Peyer's patch (tissue), 4 donors: ENCODE measurements around the gene GALC. TPM values are rescaled to one million over a fixed set of nuclear protein-coding genes. Genes with fewer than 3 reads are reported as not detected.

Source experiments
- DNase-seq, 3 donors: peaks; one replicate each; pipeline ENCODE4 v3.0.0-alpha.2; 2017 to 2019
- H3K27ac ChIP-seq, 4 donors: fragments of 200-600 bp; sonication (generic); one replicate each; pipeline ENCODE4 v1.5.1; 2016 to 2019
- H3K27me3 ChIP-seq, 2 donors: fragments of 200-600 bp; sonication (generic); one replicate each; pipeline ENCODE4 v1.5.1; 2019
- H3K36me3 ChIP-seq, 3 donors: fragments of 200-600 bp; sonication (generic); one replicate each; pipeline ENCODE4 v1.5.1; 2016 to 2019
- H3K4me1 ChIP-seq, 4 donors: fragments of 200-600 bp; sonication (generic); one replicate each; pipeline ENCODE4 v1.5.1; 2016 to 2019
- H3K4me3 ChIP-seq, 4 donors: fragments of 200-600 bp; sonication (generic); 1 replicate in 3 of 4; 2 replicates in 1 of 4; pipeline ENCODE4 v1.5.1; 2016 to 2019; ENCODE audit warnings: mild to moderate bottlenecking in 1 of 4
- H3K9me3 ChIP-seq, 4 donors: fragments of 200-600 bp; sonication (generic); one replicate each; pipeline ENCODE4 v1.5.1; 2016 to 2019; ENCODE audit warnings: mild to moderate bottlenecking in 1 of 4
- CTCF ChIP-seq, 6 experiments: fragments of 450-650 bp in 4 of 6; fragments of 200-600 bp in 2 of 6; sonication (generic) in 1 of 6; IDR thresholded peaks; one replicate each; pipeline ENCODE4 v1.5.1; 2017 to 2019; ENCODE audit warnings: antibody characterized with exemption in 6 of 6, mild to moderate bottlenecking in 3 of 6, moderate library complexity in 1 of 6
- POLR2A ChIP-seq, 2 donors: fragments of 450-650 bp; IDR thresholded peaks; one replicate each; pipeline ENCODE4 v1.5.1; 2017; ENCODE audit warnings: antibody characterized with exemption in 2 of 2, mild to moderate bottlenecking in 2 of 2, moderate library complexity in 2 of 2
- total RNA-seq, 4 donors: library from RNA; depleted of rRNA; stranded (reverse); fragments of >200 nt; gene quantifications; one replicate each; pipeline ENCODE4 v1.1.0, GENCODE V29; 2016

The GALC gene
- total RNA-seq, 4 donors from 2014 or later, result 8.3 to 47.6 (median 42.3) TPM

GRCh38 chr14:87960013-87960787 is 32.8 kb downstream of the GALC start:
- Histone ChIP-seq H3K4me3 (no peak overlapping the region), H3K36me3 (peaks cover 0 to 7% (median 0%) of the 10 kb centered on the region in 3 donors), H3K4me1 (no peaks in the 10 kb centered on the region), H3K9me3 (no peaks in the 10 kb centered on the region), H3K27ac (no peak overlapping the region), H3K27me3 (no peaks in the 10 kb centered on the region)
- no peak for TF ChIP-seq CTCF (IDR thresholded peaks at IDR 0.05)
- no peak for TF ChIP-seq POLR2A (IDR thresholded peaks at IDR 0.05)
- DNase-seq, result peak in 1 of 3 donors; percentile 51

- H3K36me3 ChIP-seq, result peaks cover 0 to 6% (median 0%) of the 10 kb centered on the region in 3 donors
- H3K9me3 ChIP-seq, result no peaks in the 10 kb centered on the region
- H3K4me1 ChIP-seq, result peaks cover 0 to 7% (median 0%) of the 10 kb centered on the region in 4 donors
- no peak for DNase-seq
- no peak overlapping the region for H3K27ac ChIP-seq
- no peaks in the 10 kb centered on the region for H3K27me3 ChIP-seq
- H3K4me3 ChIP-seq, result no peak overlapping the region
- no peak for TF ChIP-seq POLR2A (IDR thresholded peaks at IDR 0.05)
- no peak for TF ChIP-seq CTCF (IDR thresholded peaks at IDR 0.05)
These were observed 37.5 kb downstream of the GALC start for GRCh38 chr14:87955501-87955900.

GRCh38 chr14:87952307-87953094 is 40.5 kb downstream of the GALC start:
- peaks cover 0 to 7% (median 0%) of the 10 kb centered on the region in 4 donors for H3K4me1 ChIP-seq
- H3K27ac ChIP-seq, result no peak overlapping the region
- H3K36me3 ChIP-seq, result peaks cover 0 to 11% (median 0%) of the 10 kb centered on the region in 3 donors
- no peak for DNase-seq
- H3K27me3 ChIP-seq, result no peaks in the 10 kb centered on the region
- H3K4me3 ChIP-seq, result no peak overlapping the region
- H3K9me3 ChIP-seq, result no peaks in the 10 kb centered on the region
- TF ChIP-seq POLR2A (IDR thresholded peaks at IDR 0.05), result no peak
- TF ChIP-seq CTCF (IDR thresholded peaks at IDR 0.05), result no peak

- H3K27me3 ChIP-seq, result no peaks in the 10 kb centered on the region
- H3K4me1 ChIP-seq, result no peaks in the 10 kb centered on the region
- TF ChIP-seq CTCF (IDR thresholded peaks at IDR 0.05) (peak; percentile 30 to 84 (median 76)), POLR2A (IDR thresholded peaks at IDR 0.05) (no peak)
- no peak for DNase-seq
- no peaks in the 10 kb centered on the region for H3K9me3 ChIP-seq
- no peak overlapping the region for H3K27ac ChIP-seq
- H3K36me3 ChIP-seq, result peaks cover 0 to 58% (median 0%) of the 10 kb centered on the region in 3 donors
- H3K4me3 ChIP-seq, result no peak overlapping the region
These were observed 47.9 kb downstream of the GALC start for GRCh38 chr14:87944987-87945604.

GRCh38 chr14:87940894-87941293 is 52.1 kb downstream of the GALC start:
- Histone ChIP-seq H3K9me3 (no peaks in the 10 kb centered on the region), H3K4me1 (no peaks in the 10 kb centered on the region), H3K4me3 (no peak overlapping the region), H3K27ac (no peak overlapping the region), H3K36me3 (peaks cover 0 to 52% (median 0%) of the 10 kb centered on the region in 3 donors), H3K27me3 (no peaks in the 10 kb centered on the region)
- TF ChIP-seq POLR2A (IDR thresholded peaks at IDR 0.05), result no peak
- no peak for TF ChIP-seq CTCF (IDR thresholded peaks at IDR 0.05)
- DNase-seq, result no peak
